Measurements from ENCODE around the gene LRRC45.

DNA sequence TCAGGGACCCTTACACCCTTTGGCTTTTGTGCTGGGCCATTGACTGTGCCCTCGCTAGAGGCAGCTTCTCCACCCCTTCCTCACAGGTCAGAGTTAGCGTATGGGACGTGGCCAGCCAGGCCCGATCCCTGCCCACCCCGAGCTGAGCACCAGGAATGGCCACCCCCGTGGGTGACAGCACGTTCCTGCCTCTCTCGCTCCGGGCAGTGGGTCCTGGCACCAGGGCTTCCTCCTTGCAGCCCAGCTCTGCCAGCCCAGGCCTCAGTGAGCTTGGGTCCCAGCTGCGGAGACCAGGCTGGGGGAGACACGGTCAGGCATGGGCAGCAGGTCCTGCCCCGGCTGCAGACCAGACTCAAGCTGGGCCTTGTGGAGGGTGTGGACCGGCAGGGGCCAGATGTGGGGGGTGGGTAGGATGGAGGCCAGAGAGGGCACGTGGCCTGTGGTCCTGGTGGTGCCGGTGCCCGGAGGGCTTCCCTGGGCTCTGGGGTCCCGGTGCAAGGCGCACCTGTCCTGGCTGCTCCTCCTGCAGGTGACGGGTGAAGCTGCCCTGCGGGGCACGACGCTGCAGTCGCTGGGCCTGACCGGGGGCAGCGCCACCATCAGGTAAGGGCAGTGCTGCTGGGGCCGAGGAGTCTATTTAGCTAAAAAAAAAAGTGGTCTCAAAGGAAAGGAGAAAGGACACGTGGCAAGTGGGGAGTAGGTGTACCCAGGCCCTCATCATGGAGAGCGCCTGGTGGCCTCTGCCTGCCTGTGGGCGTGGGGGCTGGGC is 27.5 kb upstream of the LRRC45 start:
- TF ChIP-seq, protein P1, sequence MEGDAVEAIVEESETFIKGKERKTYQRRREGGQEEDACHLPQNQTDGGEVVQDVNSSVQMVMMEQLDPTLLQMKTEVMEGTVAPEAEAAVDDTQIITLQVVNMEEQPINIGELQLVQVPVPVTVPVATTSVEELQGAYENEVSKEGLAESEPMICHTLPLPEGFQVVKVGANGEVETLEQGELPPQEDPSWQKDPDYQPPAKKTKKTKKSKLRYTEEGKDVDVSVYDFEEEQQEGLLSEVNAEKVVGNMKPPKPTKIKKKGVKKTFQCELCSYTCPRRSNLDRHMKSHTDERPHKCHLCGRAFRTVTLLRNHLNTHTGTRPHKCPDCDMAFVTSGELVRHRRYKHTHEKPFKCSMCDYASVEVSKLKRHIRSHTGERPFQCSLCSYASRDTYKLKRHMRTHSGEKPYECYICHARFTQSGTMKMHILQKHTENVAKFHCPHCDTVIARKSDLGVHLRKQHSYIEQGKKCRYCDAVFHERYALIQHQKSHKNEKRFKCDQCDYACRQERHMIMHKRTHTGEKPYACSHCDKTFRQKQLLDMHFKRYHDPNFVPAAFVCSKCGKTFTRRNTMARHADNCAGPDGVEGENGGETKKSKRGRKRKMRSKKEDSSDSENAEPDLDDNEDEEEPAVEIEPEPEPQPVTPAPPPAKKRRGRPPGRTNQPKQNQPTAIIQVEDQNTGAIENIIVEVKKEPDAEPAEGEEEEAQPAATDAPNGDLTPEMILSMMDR (IDR thresholded peaks at IDR 0.05): no peak
- no peak for TF ChIP-seq POLR2A (IDR thresholded peaks at IDR 0.05)
